GM11168 (cell line): Measurements from ENCODE around the gene CAPZB.

Experiments used
- in situ Hi-C: fragments of 300-500 bp; cut with MboI; formaldehyde crosslinking; loops from one replicate; pipeline ENCODE4 v1.12.0; 2022; ENCODE audit warnings: low sequenced_read_pairs; ENCODE audit not compliant: unreplicated experiment

Gene CAPZB

DNA sequence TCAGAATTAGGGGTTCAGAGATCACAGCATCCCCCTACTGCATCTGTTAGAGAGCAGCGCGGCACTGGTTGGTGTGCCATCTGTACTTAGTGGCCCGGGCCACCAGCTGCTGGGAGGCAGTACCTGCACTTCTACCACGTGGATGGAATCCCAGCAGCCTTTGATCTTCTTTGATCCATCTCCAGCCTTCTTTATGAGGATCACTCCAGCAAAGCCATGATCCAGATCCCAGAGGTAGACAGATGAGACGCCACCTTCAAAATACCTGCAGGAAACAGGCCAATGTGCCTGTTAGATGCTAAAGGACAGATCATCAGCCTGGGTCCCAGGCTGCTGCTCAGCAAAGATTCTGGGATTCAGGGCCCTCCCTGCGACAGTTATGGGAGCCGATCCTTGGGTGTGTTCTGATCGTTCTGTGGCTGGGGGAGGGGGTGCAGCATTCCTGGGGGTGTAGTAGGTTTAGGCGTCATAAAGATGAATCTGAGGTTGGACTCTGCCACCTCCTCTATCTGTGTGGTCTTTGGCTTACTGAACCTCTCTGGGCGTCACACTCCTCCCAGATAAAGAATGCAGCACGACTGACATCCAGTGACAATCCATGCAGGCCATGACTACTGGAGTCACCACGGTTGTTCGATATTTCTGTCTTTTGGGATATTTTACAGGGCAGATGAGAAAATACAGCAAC lies 127.9 kb downstream of the CAPZB start:
- in situ Hi-C loops: no loop called here

DNA sequence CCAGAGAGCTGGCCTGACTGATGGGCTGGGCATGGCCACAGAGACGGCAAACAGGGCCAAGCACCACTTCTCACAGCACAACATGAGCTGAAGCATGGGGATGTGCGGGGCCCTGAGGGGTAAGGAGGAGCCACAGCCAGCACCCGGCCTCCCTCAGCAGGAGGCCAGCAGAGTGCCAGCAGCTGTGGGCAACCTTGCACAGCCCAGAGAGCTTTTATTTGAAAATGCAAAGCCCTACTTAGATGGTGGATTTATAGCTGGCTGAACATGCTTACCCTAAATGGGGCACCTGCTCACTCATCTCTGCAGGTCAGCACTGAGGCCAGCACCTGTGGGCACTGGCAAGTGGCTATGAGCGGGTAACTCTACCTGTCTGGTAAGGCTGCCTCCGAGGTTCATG lies 129.1 kb downstream of the CAPZB start:
- in situ Hi-C loops: no loop called here

DNA sequence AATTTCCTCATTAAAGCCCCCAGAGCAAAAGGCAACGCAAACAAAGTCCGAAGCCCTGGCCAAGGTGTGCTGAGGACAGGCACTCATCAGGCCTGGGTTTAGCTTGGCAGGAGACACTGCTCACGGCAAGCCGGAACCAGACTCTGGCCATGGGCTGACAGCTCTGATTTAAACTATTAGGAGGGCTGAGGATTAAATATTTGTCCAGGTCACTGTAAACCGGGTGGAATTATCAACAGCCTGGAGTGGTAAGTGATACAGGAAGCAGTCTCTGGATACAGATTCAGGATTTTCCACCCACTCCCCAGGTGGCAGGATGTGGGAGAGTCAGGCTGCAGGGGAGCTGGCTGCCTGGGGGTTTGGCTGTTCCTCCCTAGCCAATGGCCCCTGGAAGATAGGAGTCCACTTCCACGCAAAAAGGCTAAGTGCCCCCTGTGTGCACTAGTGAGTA lies 130.8 kb downstream of the CAPZB start:
- in situ Hi-C loops: no loop called here

DNA sequence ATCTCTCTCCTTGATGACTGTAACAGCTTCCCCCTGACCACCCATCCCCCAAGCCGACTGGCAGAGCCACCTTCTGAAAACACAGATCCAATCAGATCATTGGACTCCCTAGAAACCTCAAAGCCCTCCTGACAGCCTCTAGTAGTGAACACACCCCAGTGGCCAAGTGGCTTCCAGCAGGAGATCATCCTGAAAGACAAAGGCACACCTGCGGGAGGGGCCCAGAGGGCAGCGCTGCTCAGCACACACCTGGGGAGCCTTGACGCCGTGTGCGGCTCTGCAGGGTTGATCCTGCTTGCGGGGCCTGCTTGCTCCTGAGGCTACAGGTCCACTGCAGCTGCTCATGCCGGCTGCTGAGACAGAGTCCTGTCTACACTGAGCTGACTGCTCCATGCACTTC lies 131.7 kb downstream of the CAPZB start:
- in situ Hi-C loops: no loop called here

DNA sequence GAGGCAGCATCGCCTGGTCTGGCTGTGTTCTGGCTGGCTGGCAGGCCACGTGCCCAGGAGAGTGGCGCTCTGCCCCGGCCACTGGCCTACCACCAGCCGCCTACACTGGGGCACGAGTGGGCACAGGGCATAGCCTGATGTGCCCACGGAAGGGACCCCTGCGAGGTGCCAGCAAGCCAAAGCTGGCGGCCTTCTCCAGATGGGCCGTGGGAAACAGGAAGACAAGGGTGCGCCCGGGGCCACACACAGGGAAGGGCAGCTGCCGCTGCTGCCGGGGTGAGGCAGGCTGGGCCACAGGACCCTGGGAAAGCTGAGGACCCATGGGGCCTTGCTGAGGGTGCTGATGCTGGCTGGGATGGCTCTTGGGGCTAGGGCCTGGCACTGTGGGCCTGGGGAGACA lies 132.5 kb downstream of the CAPZB start:
- in situ Hi-C loops: no loop called here

DNA sequence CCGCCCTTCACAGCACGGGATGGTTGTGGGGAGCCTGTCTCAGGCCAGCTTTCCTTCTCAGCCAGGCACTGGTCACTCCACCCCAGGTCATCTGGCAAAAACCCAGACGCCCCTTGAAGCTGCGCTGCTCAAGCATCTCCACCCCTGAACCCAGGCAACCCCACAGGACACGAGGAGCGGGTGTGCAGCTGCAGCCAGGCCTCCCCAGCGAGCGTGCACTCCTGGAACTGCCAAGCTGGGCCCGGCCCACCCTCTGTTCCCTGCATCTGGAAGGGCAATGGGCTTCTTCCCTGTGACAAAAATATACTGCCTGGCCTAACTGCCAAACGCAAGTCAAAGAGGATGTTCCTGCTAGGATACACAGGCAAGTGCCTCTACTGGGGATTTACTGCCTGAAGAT lies 133.5 kb downstream of the CAPZB start:
- in situ Hi-C loops: no loop called here

DNA sequence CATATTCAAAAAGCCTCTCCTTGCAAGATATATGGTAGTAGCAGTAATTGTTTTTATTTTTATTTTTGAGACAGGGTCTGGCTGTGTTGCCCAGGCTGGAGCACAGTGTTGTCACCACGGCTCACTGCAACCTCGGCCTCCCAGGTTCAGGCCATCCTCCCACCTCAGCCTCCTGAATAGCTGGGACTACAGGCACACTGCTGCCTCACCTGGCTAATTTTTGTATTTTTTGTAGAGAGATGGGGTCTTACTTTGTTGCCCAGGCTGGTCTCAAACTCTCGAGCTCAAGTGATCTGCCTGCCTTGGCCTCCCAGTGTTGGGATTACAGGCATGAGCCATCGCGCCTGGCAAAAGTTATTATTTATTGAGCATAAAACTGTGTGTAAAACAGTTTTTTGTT lies 134.8 kb downstream of the CAPZB start:
- in situ Hi-C loops: no loop called here

DNA sequence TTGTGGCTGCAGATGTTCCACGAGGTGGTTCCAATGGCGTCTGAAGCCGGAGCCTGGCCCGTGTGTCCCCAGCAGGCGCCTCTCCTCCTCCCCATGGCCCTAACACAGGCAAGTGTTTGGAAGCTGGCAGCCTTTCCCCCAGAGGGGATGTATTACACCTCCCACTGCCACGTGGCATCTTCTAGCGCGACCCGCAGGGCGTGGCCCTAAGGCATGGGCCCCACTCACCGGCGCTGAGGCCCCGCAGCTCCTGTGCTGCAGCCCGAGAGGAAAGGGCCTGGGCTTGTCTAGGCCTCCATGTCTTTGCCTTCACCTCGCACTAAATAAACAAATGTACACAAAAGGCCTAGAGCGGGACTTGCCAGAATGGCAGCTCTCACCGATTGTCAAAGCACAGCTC lies 135.3 kb downstream of the CAPZB start:
- in situ Hi-C loops: no loop called here

DNA sequence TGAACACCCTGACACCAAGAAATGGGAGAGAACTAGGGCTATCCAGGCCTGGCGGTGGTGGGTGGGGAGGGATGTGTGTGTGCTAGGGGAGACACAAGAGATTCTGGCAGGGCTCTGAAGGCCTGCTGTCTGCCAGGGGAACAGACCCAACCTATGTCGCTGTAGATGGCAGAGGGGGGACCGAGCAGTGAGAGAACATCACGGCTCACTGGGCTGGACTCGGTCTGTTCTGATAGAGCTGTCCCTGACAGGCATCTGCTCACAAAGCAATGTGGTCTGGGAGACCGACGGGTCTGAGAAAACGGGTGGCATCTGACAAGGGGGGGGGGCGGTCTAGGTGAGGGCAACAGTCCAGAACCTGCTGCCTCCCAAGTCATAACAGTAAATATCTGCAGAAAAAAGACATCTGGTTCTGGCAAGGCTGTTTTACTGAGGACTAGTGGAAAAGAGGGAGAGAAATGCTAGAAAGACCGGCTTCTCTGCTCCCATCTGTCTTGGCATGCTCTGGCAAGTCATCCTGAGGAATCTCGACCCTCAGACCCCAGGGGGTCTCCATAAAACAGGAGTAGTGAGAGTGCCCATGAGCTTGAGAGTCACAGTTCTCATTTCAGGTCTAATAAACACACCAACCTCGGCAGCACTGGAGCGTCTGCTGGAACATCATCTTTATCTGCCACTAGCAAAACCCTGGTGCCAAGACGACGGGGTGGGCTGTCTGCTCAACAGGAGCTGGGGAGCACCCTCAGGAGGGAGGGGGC lies 136.7 kb downstream of the CAPZB start:
- in situ Hi-C loops: no loop called here

DNA sequence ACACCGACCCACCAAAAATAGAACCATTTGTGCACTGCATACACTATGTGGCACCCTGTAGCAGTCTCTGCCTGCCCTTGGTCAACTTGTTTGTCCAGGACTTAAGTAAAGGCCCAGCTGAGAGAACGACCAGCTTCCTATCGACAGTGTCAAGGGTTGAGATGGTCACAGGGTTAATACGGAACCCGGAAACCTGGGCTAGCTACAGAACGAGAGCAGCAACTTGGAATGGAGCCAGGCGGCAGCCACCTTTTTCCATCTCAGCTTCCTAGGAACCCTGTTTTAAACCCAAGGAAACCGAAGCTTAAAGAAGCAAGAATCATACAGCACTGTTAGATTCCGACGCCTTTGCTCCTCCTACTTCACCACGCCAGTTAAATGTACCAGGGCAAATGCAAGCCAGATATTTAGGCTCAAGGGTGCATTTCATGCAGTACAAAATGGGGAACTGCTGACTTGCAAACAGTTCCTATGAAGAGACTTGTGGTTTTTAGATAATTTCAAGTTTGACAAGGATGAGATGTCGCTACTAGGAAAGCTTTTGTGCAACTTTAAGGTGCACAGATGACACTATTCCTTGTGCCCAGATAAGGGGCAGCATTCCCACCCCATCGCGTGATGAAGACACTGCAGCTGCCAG lies 137.7 kb downstream of the CAPZB start:
- in situ Hi-C loops: no loop called here

DNA sequence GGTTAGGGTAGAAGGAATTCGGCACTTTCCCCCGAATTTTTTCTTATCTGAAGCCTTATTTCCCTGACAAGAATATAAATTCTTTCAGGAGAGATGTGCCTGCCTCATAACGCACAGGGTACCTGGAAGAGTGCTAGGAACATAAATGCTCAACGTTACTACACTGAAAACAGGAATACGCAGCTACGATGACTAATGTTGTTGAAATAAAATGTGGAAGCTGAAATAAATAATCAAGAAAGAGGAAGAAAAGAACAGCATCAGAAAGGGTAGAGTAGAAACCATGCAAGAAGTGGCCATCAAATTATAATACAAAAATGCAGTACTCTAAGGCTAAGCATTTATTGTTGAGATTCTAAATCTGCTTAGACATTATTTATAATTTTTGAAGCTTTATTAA lies 139.3 kb downstream of the CAPZB start:
- in situ Hi-C loops: no loop called here

DNA sequence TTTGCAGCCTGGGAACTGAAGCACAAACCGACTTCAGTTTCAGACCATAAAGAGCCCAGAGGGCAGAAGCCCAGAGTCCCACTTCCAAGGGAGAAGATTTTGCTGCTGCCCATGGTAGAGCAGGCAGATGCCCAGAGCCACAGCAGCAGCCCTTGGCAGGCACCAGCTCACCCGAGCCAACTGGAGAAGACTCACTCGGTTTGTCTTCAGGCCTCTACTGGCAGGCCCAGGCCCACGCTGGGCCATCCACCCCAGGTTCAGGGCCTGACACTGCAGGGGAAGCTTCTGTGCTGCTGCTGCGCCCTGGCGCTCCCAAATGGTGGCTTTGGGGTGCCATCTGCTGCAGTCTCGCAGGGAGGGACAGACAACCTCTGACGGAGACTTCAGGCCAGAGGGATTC lies 139.9 kb downstream of the CAPZB start:
- in situ Hi-C loops: no loop called here

DNA sequence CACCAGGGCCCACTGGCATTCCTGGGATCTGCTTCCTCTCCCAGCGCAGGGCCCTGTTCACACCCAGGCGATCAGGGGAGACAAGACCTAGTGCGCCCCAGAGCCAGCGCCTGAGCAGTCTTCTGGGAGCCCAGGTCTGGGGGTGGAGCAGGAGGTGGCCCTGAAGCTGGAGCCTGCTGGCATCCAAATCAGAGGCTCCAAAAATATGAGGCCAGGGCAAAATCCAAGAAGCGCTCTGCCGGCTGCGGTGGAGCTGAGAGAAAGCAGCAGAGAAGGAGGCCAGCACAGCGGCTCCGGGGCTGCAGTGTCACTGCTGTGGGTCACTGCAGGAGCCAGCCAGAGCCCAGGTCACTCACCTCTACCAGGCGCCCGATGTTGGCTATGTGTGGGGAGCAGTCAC lies 140.5 kb downstream of the CAPZB start:
- in situ Hi-C loops: no loop called here

DNA sequence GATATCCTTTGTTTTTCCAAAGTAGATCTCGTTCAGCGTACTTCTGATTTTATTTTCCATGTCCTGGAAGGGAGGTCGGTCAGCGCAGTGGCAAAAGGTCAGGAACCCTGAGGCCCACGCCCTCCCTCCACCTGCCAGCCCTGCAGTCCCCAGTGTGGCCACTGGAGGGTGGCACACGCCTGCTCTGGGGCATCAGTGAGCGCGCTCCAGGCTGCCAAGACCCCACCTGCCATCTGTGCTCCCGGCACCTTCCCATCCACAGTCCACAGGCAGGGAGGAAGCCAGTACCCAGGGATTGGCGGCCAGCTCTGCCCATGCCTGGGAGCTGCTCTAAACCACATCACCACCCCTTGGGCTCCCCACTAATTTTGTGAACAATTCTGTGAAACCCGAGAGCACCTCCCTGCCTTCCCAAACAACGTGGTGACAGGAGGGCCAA lies 140.9 kb downstream of the CAPZB start:
- in situ Hi-C loops: no loop called here

DNA sequence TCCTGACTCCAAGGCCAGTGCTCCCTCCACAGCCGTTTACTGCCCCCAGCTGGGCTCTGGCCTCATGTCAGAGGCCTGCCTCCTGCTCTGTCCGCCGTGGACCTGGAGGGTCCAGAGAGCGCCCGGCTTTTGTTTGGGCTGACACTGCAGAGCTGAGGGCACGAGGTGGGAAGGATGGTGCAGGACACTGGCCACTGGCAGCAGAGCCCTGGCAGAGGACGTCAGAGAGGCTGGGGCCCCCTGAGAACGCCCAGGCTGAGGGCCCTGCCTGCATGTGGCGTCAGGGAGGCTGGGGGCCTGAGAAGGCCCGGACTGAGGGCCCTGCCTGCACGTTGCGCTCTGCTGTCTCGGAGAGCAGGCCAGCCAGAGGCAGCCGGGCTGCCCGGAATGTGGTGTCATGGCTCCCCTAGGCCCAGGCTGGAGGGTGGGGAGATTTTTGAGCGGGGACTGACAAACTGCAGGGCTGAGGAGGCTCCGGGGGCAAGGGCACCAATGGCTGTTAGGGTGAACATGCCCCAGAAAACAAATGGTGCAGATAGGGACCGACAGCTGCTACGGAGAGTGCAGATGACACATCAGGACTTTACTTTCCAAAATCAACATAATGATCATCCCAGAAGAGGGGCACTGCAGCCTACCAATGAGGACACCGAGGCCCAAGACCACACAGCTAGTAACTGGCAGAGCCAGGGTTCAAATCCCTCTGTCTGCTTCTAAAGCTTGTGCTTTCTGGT lies 141.6 kb downstream of the CAPZB start:
- in situ Hi-C loops: no loop called here

DNA sequence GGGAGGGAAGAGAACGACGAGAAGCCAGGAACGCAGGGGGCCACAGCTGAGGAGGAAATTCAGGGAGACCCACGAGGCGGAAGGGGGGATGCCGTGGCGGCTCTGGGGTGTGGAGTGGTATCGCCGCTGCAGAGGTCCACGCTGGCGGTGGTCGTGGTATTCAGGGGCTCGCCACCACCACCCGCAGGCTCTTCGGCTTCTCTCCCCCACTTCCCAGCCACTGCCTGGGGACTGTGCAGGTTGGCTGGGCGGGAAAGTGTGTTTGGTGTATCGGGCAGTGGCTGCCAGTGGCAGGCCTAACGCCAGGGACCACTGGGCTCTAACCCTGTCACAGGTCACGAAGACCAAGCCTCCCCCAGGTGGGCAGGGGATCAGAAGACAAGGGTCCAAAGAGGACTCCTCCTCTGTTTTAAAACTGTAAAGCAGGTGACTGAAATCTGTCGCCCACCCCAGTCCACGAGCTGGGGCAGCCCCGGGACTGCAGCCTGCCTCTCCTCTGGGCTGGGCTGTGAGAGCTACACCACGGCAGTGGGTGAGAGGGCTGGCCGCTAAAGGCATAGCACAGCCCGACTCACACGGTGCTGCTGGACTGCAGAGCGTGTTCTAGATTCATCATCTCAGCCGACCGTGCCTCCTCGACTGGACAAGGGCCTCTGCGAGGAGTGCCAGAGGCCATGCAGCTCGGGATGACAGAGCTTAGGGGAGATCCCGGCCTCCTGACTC lies 142.3 kb downstream of the CAPZB start:
- in situ Hi-C loops: no loop called here

DNA sequence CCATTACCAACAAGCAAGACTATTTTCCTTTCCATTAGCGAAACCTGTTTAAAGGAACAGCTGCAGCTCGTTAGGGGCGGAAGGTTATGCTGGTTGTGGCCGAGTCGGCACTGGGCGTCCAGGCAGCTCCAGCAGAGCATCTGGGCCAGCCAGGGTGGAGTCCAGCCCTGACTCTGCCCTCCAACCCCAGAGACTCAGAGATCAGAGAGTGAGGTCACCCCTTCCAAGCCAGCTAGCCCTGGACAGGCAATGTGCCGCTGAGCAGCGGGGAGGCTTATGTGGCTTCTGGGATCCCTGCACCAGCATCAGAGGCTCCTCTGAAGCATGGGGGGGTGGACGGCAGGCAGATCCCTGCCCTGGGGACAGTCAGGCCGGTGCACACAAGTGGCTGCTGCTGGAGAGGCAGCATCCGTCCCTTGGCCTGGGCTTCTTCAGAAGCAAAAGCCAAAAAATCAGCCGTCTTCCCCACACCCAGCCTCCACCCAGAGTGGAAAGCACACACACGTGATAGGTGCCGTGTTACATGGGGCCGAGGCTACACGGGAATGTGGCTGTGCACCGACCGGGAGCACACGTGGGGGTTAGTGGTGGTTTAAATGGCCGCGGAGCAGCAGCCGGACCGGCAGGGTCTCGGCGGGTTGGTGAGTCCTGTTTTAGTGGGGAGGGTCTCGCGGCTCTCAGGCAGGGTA lies 143.1 kb downstream of the CAPZB start:
- in situ Hi-C loops: no loop called here

DNA sequence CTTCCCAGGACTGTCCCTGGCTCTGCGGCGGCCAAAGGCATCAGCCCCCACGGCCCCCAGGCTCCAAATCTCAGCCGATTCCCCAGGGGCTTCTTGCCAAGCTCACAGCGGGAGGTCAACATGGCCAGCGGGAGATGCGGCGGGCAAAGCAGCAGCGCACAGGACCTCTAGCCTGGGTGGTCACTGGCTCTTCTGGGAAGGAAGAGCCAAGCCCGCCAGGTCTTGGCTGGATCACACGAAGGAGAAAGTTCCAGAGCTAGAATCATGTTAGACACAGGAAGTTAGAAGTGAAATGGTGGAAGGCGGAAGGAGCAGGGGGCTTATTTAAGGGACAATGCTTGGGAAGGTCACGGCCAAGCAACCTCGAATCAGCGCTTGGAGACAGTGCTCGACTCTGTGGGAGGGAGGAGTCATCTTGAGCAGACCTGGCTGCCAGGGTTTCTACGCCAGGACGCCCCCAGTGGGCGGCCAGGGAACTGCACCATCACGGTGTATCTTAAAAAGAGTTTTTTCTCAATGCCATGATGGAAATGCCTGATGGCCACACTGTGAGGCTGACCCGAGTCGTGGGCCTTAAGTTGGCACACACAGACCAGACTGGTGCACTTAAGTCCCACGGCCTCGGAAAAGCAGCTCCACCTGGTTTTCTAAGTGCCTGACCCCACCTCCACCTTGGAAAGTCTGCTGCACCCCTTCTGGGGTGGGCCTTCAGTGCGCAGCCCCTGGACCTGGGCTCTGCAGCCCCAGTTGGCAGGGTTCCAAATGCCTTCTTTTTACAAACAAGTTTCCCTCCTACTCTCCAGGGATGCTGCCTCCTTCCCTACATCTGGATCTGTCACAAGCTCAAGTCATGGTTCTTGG lies 143.9 kb downstream of the CAPZB start:
- in situ Hi-C loops: no loop called here
